ENCODE results near the gene STAT3.
A peak's percentile ranks its signal among the peaks of the same experiment; 100 is the strongest.

- peak; percentile 32 to 33 for TF ChIP-seq POLR2A (IDR thresholded peaks at IDR 0.05)
- TF ChIP-seq CTCF (IDR thresholded peaks at IDR 0.05), result no peak
Measured at GRCh38 chr17:42287305-42287976, 100.8 kb downstream of the STAT3 start.
